ENCODE measurements around the gene GDPD1.

Gene GDPD1

GRCh38 chr17:59315866-59316265 lies 95.6 kb downstream of the GDPD1 start:
- no peak for FAIRE-seq
- DNase-seq (ENCODE audit: low spot score) = no peak

Measured in RCC 7860 (cell line).